Right lobe of liver (tissue), 4 donors: ENCODE measurements around the gene FLAD1.

Experiments
- POLR2A ChIP-seq: fragments of 450-650 bp; IDR thresholded peaks from one replicate; pipeline ENCODE4 v1.6.1; 2017; ENCODE audit warnings: antibody characterized with exemption, mild to moderate bottlenecking
- TF ChIP-seq, protein P1 (sequence below), 4 donors: fragments of 200-600 bp in 3 of 4; fragments of 450-650 bp in 1 of 4; IDR thresholded peaks; one replicate each; pipeline versions ENCODE4 v1.5.1 to v1.8.0; 2016 to 2022; ENCODE audit warnings: antibody characterized with exemption in 4 of 4, mild to moderate bottlenecking in 2 of 4
- donor health status: DM: no; HTN: no; CAD: no.
- donor health status: DM: no; HTN: no; CAD: no.
- donor health status: DM: no; HTN: yes; CAD: no.

- TF ChIP-seq, protein P1, sequence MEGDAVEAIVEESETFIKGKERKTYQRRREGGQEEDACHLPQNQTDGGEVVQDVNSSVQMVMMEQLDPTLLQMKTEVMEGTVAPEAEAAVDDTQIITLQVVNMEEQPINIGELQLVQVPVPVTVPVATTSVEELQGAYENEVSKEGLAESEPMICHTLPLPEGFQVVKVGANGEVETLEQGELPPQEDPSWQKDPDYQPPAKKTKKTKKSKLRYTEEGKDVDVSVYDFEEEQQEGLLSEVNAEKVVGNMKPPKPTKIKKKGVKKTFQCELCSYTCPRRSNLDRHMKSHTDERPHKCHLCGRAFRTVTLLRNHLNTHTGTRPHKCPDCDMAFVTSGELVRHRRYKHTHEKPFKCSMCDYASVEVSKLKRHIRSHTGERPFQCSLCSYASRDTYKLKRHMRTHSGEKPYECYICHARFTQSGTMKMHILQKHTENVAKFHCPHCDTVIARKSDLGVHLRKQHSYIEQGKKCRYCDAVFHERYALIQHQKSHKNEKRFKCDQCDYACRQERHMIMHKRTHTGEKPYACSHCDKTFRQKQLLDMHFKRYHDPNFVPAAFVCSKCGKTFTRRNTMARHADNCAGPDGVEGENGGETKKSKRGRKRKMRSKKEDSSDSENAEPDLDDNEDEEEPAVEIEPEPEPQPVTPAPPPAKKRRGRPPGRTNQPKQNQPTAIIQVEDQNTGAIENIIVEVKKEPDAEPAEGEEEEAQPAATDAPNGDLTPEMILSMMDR (IDR thresholded peaks at IDR 0.05): no peak
- no peak for TF ChIP-seq POLR2A
Measured at GRCh38 chr1:154988058-154988954, 5.2 kb downstream of the FLAD1 start.
